ENCODE measurements around the gene BRI3.

The BRI3 gene

GRCh38 chr7:98338441-98338840, 57.0 kb downstream of the BRI3 start:
- H3K4me1 ChIP-seq (ENCODE audit: control insufficient read depth in 1 of 2, insufficient read depth in 2 of 2, low read length in 2 of 2) = no peaks in the 10 kb centered on the region
- no peak overlapping the region for H4K91ac ChIP-seq (ENCODE audit: low read depth, low read length)
- H3K27me3 ChIP-seq (ENCODE audit: insufficient read depth, low read length) = no peaks in the 10 kb centered on the region
- H3K36me3 ChIP-seq (ENCODE audit: control insufficient read depth in 1 of 2, insufficient read depth in 2 of 2, low read length in 2 of 2) = peaks cover 3 to 7% of the 10 kb centered on the region in 2 experiments
- H3K9ac ChIP-seq (ENCODE audit: low read length) = no peak overlapping the region
- no peak overlapping the region for H4K12ac ChIP-seq (ENCODE audit: low read depth, low read length)
- H3K79me2 ChIP-seq (ENCODE audit: control insufficient read depth, insufficient read depth, low read length, poor library complexity) = no peaks in the 10 kb centered on the region
- H3K23ac ChIP-seq (ENCODE audit: low read length) = no peak overlapping the region
- no peak overlapping the region for H2AFZ ChIP-seq (ENCODE audit: insufficient read depth, low read length, poor library complexity)
- H3K9me3 ChIP-seq (ENCODE audit: insufficient read depth, low read depth, low read length) = peaks cover 3% of the 10 kb centered on the region
- no peak overlapping the region for H3K14ac ChIP-seq (ENCODE audit: low read length)
- no peak overlapping the region for H2AK5ac ChIP-seq (ENCODE audit: low read length)
- no peak overlapping the region for H2BK5ac ChIP-seq (ENCODE audit: low read depth, low read length, poor library complexity)
- H3K18ac ChIP-seq (ENCODE audit: low read length) = no peak overlapping the region
- H3K4me3 ChIP-seq (ENCODE audit: low read depth, low read length) = no peak overlapping the region
- no peak overlapping the region for H2BK12ac ChIP-seq (ENCODE audit: low read length)
- H4K8ac ChIP-seq (ENCODE audit: low read depth, low read length) = no peak overlapping the region
- no peak overlapping the region for H3K4ac ChIP-seq (ENCODE audit: low read depth, low read length)
- H3K4me2 ChIP-seq (ENCODE audit: low read length) = no peak overlapping the region
- no peak overlapping the region for H2BK120ac ChIP-seq (ENCODE audit: insufficient read depth, low read length, poor library complexity)
- H3K79me1 ChIP-seq (ENCODE audit: low read length) = no peaks in the 10 kb centered on the region
- WGBS (ENCODE audit: extremely low coverage, insufficient coverage, insufficient read length) = no CpG with 5 or more reads among the region's 6 CpGs
- no peak overlapping the region for H3K27ac ChIP-seq (ENCODE audit: low read depth, low read length)
- no peak for DNase-seq

DNA sequence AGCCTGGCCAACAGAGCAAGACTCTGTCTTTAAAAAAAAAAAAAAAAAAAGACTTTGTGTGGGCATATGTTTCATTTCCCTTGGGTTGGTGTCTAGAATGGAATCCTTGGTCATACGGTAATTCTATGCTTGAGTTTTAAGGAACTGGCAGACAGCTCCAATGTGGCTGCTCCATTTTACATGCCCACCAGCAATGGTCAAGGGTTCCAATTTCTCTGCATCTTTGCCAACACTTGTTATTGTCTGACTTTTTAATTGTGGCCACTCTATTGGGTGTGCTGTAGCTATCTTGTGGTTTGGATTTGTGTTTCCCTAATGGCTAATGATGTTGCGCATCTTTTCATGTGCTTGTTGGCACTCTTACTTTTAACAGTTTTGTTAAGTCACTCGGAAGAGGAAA, 57.6 kb downstream of the BRI3 start:
- no peak overlapping the region for H3K23ac ChIP-seq (ENCODE audit: low read length)
- no peak overlapping the region for H2BK120ac ChIP-seq (ENCODE audit: insufficient read depth, low read length, poor library complexity)
- no peak overlapping the region for H3K4ac ChIP-seq (ENCODE audit: low read depth, low read length)
- WGBS (ENCODE audit: extremely low coverage, insufficient coverage, insufficient read length) = no CpG with 5 or more reads among the region's 3 CpGs
- no peak overlapping the region for H2AFZ ChIP-seq (ENCODE audit: insufficient read depth, low read length, poor library complexity)
- H2BK12ac ChIP-seq (ENCODE audit: low read length) = no peak overlapping the region
- H2BK5ac ChIP-seq (ENCODE audit: low read depth, low read length, poor library complexity) = no peak overlapping the region
- no peaks in the 10 kb centered on the region for H3K79me1 ChIP-seq (ENCODE audit: low read length)
- peaks cover 4 to 7% of the 10 kb centered on the region in 2 experiments for H3K36me3 ChIP-seq (ENCODE audit: control insufficient read depth in 1 of 2, insufficient read depth in 2 of 2, low read length in 2 of 2)
- H3K4me3 ChIP-seq (ENCODE audit: low read depth, low read length) = no peak overlapping the region
- no peaks in the 10 kb centered on the region for H3K4me1 ChIP-seq (ENCODE audit: control insufficient read depth in 1 of 2, insufficient read depth in 2 of 2, low read length in 2 of 2)
- no peak overlapping the region for H3K14ac ChIP-seq (ENCODE audit: low read length)
- H3K18ac ChIP-seq (ENCODE audit: low read length) = no peak overlapping the region
- H4K12ac ChIP-seq (ENCODE audit: low read depth, low read length) = no peak overlapping the region
- no peak overlapping the region for H2AK5ac ChIP-seq (ENCODE audit: low read length)
- no peak for DNase-seq
- no peak overlapping the region for H3K4me2 ChIP-seq (ENCODE audit: low read length)
- H3K27ac ChIP-seq (ENCODE audit: low read depth, low read length) = no peak overlapping the region
- no peaks in the 10 kb centered on the region for H3K79me2 ChIP-seq (ENCODE audit: control insufficient read depth, insufficient read depth, low read length, poor library complexity)
- no peaks in the 10 kb centered on the region for H3K27me3 ChIP-seq (ENCODE audit: insufficient read depth, low read length)
- H3K9me3 ChIP-seq (ENCODE audit: insufficient read depth, low read depth, low read length) = peaks cover 3% of the 10 kb centered on the region
- no peak overlapping the region for H4K8ac ChIP-seq (ENCODE audit: low read depth, low read length)
- H4K91ac ChIP-seq (ENCODE audit: low read depth, low read length) = no peak overlapping the region
- no peak overlapping the region for H3K9ac ChIP-seq (ENCODE audit: low read length)

GRCh38 chr7:98341106-98341505, 59.6 kb downstream of the BRI3 start:
- no peak overlapping the region for H3K14ac ChIP-seq (ENCODE audit: low read length)
- no peak overlapping the region for H3K4ac ChIP-seq (ENCODE audit: low read depth, low read length)
- H3K79me2 ChIP-seq (ENCODE audit: control insufficient read depth, insufficient read depth, low read length, poor library complexity) = no peaks in the 10 kb centered on the region
- peaks cover 3% of the 10 kb centered on the region for H3K9me3 ChIP-seq (ENCODE audit: insufficient read depth, low read depth, low read length)
- no peak overlapping the region for H3K23ac ChIP-seq (ENCODE audit: low read length)
- H3K27ac ChIP-seq (ENCODE audit: low read depth, low read length) = no peak overlapping the region
- H3K4me1 ChIP-seq (ENCODE audit: control insufficient read depth in 1 of 2, insufficient read depth in 2 of 2, low read length in 2 of 2) = no peaks in the 10 kb centered on the region
- H3K4me3 ChIP-seq (ENCODE audit: low read depth, low read length) = no peak overlapping the region
- H2BK5ac ChIP-seq (ENCODE audit: low read depth, low read length, poor library complexity) = no peak overlapping the region
- DNase-seq = peak in 1 of 2 donors; percentile 40
- no peak overlapping the region for H2AFZ ChIP-seq (ENCODE audit: insufficient read depth, low read length, poor library complexity)
- no peak overlapping the region for H4K8ac ChIP-seq (ENCODE audit: low read depth, low read length)
- H3K4me2 ChIP-seq (ENCODE audit: low read length) = no peak overlapping the region
- no peak overlapping the region for H4K91ac ChIP-seq (ENCODE audit: low read depth, low read length)
- H3K9ac ChIP-seq (ENCODE audit: low read length) = no peak overlapping the region
- no peaks in the 10 kb centered on the region for H3K27me3 ChIP-seq (ENCODE audit: insufficient read depth, low read length)
- H2BK12ac ChIP-seq (ENCODE audit: low read length) = no peak overlapping the region
- no peaks in the 10 kb centered on the region for H3K79me1 ChIP-seq (ENCODE audit: low read length)
- H2BK120ac ChIP-seq (ENCODE audit: insufficient read depth, low read length, poor library complexity) = no peak overlapping the region
- no peak overlapping the region for H4K12ac ChIP-seq (ENCODE audit: low read depth, low read length)
- H3K18ac ChIP-seq (ENCODE audit: low read length) = no peak overlapping the region
- H3K36me3 ChIP-seq (ENCODE audit: control insufficient read depth in 1 of 2, insufficient read depth in 2 of 2, low read length in 2 of 2) = peaks cover 4 to 7% of the 10 kb centered on the region in 2 experiments
- no CpG with 5 or more reads among the region's 3 CpGs for WGBS (ENCODE audit: extremely low coverage, insufficient coverage, insufficient read length)
- H2AK5ac ChIP-seq (ENCODE audit: low read length) = no peak overlapping the region
